Lower lobe of right lung (tissue), 2 donors: ENCODE results near the gene DIP2B. TPM values are rescaled to one million over a fixed set of nuclear protein-coding genes. Genes with fewer than 3 reads are reported as not detected.

Experiments
- ATAC-seq, 2 donors: fragments of 200-7000 bp; cut with Tn5 transposase; one replicate each; pipeline ENCODE4 v1.9.1; 2020 to 2022; ENCODE audit warnings: mild to moderate bottlenecking in 2 of 2, moderate library complexity in 2 of 2
- DNase-seq: peaks from one replicate; pipeline ENCODE4 v3.0.0-alpha.2; 2020
- H3K27ac ChIP-seq: fragments of 200-600 bp; one replicate; pipeline ENCODE4 v1.8.0; 2022
- H3K27me3 ChIP-seq: fragments of 200-600 bp; one replicate; pipeline ENCODE4 v1.8.0; 2022; ENCODE audit warnings: low read depth
- H3K36me3 ChIP-seq: fragments of 200-600 bp; one replicate; pipeline ENCODE4 v1.8.0; 2022; ENCODE audit warnings: mild to moderate bottlenecking
- H3K4me1 ChIP-seq: fragments of 200-600 bp; one replicate; pipeline ENCODE4 v1.8.0; 2022
- H3K4me3 ChIP-seq: fragments of 200-600 bp; one replicate; pipeline ENCODE4 v1.8.0; 2022; ENCODE audit warnings: mild to moderate bottlenecking
- H3K9me3 ChIP-seq: fragments of 200-600 bp; one replicate; pipeline ENCODE4 v1.8.0; 2022
- intact Hi-C: fragments of 100-400 bp; cut with DNase I; formaldehyde crosslinking; loops from one replicate; pipeline ENCODE4 v1.11.0; 2022
- total RNA-seq: library from RNA; stranded (reverse); fragmentation: NEBNext Ultra II Directional; extraction: Animal tissue kit (Norgen Biotek cat#: 25700); gene quantifications from one replicate; pipeline ENCODE4 v1.2.1, GENCODE V29; 2021
- TF ChIP-seq, protein P1 (sequence below): fragments of 200-600 bp; IDR thresholded peaks from one replicate; pipeline ENCODE4 v1.8.0; 2022; ENCODE audit warnings: antibody characterized with exemption, mild to moderate bottlenecking
- donor health status: DM: no; HTN: yes; CAD: no; lungs with severe emphysema.

The DIP2B gene
- total RNA-seq, 1 donor from 2014 or later = 32.8 TPM

DNA sequence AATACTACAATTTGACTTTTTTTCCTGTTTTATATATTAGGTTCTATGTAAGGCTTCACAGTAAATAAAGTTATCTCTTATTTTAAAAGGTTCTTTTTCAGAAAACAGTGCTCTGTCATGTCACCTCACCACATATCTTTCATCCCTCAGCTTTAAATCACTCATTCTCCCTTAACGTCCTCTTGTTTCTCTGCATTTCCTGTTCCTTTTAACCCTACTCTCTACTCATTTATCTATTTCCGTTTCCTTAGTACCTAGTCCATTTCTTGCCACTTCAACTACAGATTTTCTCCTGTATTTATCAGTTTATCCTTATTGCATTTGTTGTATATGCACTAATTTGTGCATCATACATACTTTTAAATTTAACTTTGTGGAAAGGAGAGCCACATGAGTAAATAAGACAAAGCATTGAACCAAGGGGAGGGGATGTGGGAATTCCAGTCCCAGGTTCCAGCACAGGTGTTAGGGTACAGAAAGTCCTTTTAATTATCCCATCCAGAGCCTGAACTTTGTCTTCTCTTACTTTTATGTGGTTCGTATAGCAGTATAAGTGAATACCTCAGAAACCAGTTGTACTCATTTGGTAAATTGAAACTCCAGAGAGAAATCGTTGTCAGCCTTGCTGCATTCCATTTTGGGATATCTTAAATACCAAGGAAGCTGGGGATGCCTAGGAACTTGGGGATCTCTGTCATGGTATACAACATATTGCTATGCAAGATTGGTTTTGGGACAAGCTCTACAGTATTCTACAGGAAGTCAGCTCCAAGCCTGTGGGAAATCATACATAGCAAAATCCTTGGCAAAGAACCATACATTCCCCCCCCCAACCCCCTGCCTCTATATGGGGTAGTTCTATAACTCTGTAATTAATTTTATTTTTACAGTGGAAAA is 120.5 kb downstream of the DIP2B start:
- no peaks in the 10 kb centered on the region for H3K9me3 ChIP-seq
- intact Hi-C loops = no loop called here
- no peaks in the 10 kb centered on the region for H3K27me3 ChIP-seq
- no peak overlapping the region for H3K4me3 ChIP-seq
- no peak overlapping the region for H3K27ac ChIP-seq
- peaks cover 23% of the 10 kb centered on the region for H3K36me3 ChIP-seq
- TF ChIP-seq, protein P1, sequence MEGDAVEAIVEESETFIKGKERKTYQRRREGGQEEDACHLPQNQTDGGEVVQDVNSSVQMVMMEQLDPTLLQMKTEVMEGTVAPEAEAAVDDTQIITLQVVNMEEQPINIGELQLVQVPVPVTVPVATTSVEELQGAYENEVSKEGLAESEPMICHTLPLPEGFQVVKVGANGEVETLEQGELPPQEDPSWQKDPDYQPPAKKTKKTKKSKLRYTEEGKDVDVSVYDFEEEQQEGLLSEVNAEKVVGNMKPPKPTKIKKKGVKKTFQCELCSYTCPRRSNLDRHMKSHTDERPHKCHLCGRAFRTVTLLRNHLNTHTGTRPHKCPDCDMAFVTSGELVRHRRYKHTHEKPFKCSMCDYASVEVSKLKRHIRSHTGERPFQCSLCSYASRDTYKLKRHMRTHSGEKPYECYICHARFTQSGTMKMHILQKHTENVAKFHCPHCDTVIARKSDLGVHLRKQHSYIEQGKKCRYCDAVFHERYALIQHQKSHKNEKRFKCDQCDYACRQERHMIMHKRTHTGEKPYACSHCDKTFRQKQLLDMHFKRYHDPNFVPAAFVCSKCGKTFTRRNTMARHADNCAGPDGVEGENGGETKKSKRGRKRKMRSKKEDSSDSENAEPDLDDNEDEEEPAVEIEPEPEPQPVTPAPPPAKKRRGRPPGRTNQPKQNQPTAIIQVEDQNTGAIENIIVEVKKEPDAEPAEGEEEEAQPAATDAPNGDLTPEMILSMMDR = no peak
- ATAC-seq = no peak
- peaks cover 48% of the 10 kb centered on the region for H3K4me1 ChIP-seq
- DNase-seq = no peak

DNA sequence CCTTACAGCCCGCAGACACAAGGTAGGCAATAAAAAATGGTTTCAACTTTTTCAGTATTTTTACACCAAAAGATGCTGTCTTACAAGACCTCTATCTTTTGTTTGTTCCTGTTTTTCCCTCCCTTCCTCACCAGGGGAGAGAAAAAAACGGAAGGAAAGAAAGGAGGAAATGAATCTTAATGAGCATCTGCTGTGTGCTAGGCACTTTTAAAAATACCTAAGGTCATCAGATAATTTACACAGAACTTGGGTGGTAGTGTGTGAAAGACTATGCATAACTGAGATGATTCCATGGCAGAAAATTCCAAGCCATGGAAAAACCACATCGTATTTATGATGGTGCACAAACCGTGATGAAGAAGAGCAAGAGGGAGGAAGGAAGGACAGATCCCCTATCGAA is 121.2 kb downstream of the DIP2B start:
- Histone ChIP-seq H3K27ac (no peak overlapping the region), H3K4me3 (no peak overlapping the region), H3K4me1 (peaks cover 40% of the 10 kb centered on the region), H3K36me3 (peaks cover 28% of the 10 kb centered on the region), H3K9me3 (no peaks in the 10 kb centered on the region), H3K27me3 (no peaks in the 10 kb centered on the region)
- no peak for DNase-seq
- no peak for ATAC-seq
- intact Hi-C loops = no loop called here
- TF ChIP-seq, protein P1 = no peak

DNA sequence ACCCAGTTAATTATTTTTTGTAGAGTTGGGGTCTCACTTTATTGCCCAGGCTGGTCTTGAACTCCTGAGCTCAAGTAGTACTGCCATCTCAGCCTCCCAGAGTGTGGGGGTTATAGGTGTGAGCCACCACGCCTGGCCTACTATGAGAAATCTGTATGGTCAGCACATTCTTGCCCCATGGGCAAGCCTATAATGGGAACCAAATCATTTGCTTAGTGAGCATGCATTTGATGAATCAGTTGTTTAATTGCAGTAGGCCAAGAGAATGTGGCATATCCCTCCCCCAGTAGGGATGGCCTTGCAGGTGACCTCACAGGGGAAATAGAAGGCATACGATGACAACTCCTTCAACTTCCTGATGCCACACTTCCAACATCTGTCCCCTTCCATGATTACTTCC is 122.7 kb downstream of the DIP2B start:
- no peak for DNase-seq
- H3K27ac ChIP-seq = no peak overlapping the region
- no peak overlapping the region for H3K4me3 ChIP-seq
- peaks cover 26% of the 10 kb centered on the region for H3K4me1 ChIP-seq
- TF ChIP-seq, protein P1 = no peak
- no peak for ATAC-seq
- peaks cover 35% of the 10 kb centered on the region for H3K36me3 ChIP-seq
- intact Hi-C loops = no loop called here
- H3K27me3 ChIP-seq = no peaks in the 10 kb centered on the region
- H3K9me3 ChIP-seq = no peaks in the 10 kb centered on the region

DNA sequence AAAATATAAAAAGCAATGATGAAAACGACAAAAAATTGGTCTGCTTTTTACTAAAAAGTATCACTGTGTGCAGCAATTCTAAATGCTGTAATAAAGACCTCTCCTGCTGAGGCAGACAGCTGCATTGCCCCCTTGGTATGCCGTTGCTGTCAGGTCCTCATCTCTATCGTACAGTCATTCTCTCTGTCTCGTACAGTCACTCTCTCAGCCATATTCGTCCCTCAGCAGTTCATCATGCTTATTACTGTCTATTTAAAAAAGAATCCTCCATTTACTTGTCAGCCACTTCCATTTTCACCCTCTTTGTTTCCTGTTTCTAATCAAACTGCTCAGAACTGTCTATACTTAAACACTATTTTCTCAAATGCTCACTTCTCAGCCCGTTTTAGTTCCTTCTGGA is 123.6 kb downstream of the DIP2B start:
- peaks cover 35% of the 10 kb centered on the region for H3K36me3 ChIP-seq
- H3K27ac ChIP-seq = no peak overlapping the region
- H3K9me3 ChIP-seq = no peaks in the 10 kb centered on the region
- no peak for ATAC-seq
- H3K27me3 ChIP-seq = no peaks in the 10 kb centered on the region
- no peak for DNase-seq
- TF ChIP-seq, protein P1 = no peak
- peaks cover 23% of the 10 kb centered on the region for H3K4me1 ChIP-seq
- H3K4me3 ChIP-seq = no peak overlapping the region
- intact Hi-C loops = no loop called here

DNA sequence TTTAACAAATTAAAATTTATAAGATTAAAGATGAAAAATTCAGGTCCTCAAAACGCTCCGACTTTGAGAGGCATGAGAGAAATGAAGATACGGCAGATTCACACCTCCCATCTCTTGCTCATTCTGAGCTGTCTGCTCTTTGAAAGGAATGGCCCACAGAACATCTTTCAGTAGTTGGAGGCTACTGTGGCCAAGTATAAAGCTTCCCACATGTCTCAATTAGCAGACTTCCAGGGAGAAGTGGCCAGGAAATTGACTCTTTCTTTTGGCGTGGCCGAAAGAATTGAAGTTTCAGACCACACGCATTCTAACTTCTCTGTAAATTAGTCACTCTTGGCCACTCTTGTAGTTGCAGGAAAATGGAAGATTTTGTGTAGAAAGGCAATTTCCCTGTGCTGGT is 129.2 kb downstream of the DIP2B start:
- no peak overlapping the region for H3K27ac ChIP-seq

More for the DNA sequence above, 129.2 kb downstream of the DIP2B start:
- Histone ChIP-seq H3K27me3 (no peaks in the 10 kb centered on the region), H3K9me3 (no peaks in the 10 kb centered on the region), H3K4me1 (peaks cover 20% of the 10 kb centered on the region), H3K4me3 (no peak overlapping the region), H3K36me3 (peaks cover 19% of the 10 kb centered on the region)
- TF ChIP-seq, protein P1 = no peak
- DNase-seq = no peak
- ATAC-seq = no peak
- intact Hi-C loops = loop anchor here (5.0 kb wide), 1 partner anchor 127 kb away; no protein-coding TSS in a partner anchor
